Sigmoid colon (tissue), 4 donors: ENCODE measurements around the gene ARMC12.

ENCODE experiments used
- CTCF ChIP-seq, 4 experiments: fragments of 450-650 bp in 3 of 4; fragments of 200-600 bp in 1 of 4; IDR thresholded peaks; one replicate each; pipeline ENCODE4 v1.5.1; 2016 to 2019; ENCODE audit warnings: antibody characterized with exemption in 4 of 4, mild to moderate bottlenecking in 3 of 4, moderate library complexity in 2 of 4
- POLR2A ChIP-seq, 2 donors: fragments of 450-650 bp; IDR thresholded peaks; one replicate each; pipeline ENCODE4 v1.6.1; 2016; ENCODE audit warnings: antibody characterized with exemption in 2 of 2, mild to moderate bottlenecking in 2 of 2, moderate library complexity in 2 of 2
- POLR2AphosphoS5 ChIP-seq, 4 donors: sonication (generic); formaldehyde crosslinking; IDR thresholded peaks; one replicate each; pipeline ENCODE4 v1.6.1; 2017; ENCODE audit warnings: antibody characterized with exemption in 4 of 4

- TF ChIP-seq CTCF (IDR thresholded peaks at IDR 0.05) (no peak), POLR2AphosphoS5 (IDR thresholded peaks at IDR 0.05) (no peak), POLR2A (IDR thresholded peaks at IDR 0.05) (no peak)
These were observed 3.1 kb downstream of the ARMC12 start for GRCh38 chr6:35739645-35740524.
